OCI-LY7 (cell line): ENCODE results near the gene TPPP.
"Not testable (repeated sequence)": the region's sequence is repeated elsewhere in the genome, so short reads cannot be mapped to it uniquely, and the experiment has no call there.

ENCODE experiments used
- EZH2phosphoT487 ChIP-seq: fragments of 200-600 bp; sonication (generic); IDR thresholded peaks from 2 replicates; pipeline ENCODE4 v1.6.1; 2018; ENCODE audit warnings: low read depth, borderline replicate concordance, mild to moderate bottlenecking, mixed run types, antibody characterized with exemption, low read length, moderate library complexity, mixed read lengths
- TF ChIP-seq, protein P1 (sequence below): fragments of 200-600 bp; sonication (generic); conservative IDR thresholded peaks from 2 replicates; pipeline ENCODE4 v1.5.1; 2014; ENCODE audit warnings: mild to moderate bottlenecking, antibody characterized with exemption, low read length, moderate library complexity, mixed read lengths

DNA sequence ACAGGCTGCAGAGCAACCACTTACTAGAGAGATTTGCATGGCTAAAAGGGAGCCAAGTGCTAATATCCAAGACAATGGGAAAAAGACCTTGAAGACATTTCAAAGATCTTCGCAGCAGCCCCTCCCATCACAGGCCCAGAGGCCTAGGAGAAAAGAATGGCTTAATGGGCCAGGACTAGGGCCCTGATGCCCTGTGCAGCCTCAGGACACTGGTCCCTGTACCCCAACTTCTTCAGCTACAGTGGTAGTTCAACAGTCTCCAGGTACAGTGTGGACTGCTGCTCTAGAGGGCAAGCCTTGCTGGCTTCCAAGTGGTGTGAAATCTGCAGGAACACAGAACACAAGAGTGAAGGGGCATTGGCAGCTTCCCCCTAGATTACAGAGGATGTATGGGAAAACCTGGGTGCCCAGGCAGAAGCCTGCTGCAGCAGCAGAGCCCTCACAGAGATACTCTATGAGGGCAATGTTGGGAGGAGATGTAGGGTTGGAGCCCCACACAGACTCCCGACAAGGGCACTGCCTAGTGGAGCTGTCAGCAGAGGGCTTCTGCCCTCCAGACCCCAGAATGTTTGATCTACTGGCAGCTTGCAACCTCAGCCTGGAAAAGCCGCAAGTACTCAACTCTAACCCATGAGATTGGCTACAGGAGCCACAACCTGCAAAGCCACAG lies 15.8 kb upstream of the TPPP start:
- TF ChIP-seq, protein P1, sequence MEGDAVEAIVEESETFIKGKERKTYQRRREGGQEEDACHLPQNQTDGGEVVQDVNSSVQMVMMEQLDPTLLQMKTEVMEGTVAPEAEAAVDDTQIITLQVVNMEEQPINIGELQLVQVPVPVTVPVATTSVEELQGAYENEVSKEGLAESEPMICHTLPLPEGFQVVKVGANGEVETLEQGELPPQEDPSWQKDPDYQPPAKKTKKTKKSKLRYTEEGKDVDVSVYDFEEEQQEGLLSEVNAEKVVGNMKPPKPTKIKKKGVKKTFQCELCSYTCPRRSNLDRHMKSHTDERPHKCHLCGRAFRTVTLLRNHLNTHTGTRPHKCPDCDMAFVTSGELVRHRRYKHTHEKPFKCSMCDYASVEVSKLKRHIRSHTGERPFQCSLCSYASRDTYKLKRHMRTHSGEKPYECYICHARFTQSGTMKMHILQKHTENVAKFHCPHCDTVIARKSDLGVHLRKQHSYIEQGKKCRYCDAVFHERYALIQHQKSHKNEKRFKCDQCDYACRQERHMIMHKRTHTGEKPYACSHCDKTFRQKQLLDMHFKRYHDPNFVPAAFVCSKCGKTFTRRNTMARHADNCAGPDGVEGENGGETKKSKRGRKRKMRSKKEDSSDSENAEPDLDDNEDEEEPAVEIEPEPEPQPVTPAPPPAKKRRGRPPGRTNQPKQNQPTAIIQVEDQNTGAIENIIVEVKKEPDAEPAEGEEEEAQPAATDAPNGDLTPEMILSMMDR, result not testable (repeated sequence)
- TF ChIP-seq EZH2phosphoT487, result not testable (repeated sequence)
